ENCODE results near the gene PTOV1.

PTOV1 gene

GRCh38 chr19:49850487-49851342, at the start of gene PTOV1:
TSS of gene PTOV1 (plus strand) at chr19:49851159.
- peak; percentile 90 for DNase-seq

GRCh38 chr19:49801401-49801888, 49.5 kb upstream of the PTOV1 start:
- DNase-seq = no peak

- peak; percentile 67 for DNase-seq
Measured at GRCh38 chr19:49801966-49802661, 48.8 kb upstream of the PTOV1 start.

- no peak for DNase-seq
Measured at GRCh38 chr19:49802836-49803528, 48.0 kb upstream of the PTOV1 start.

- DNase-seq = no peak
Measured at GRCh38 chr19:49803529-49803856, 47.5 kb upstream of the PTOV1 start.

- no peak for DNase-seq
Measured at GRCh38 chr19:49805822-49806619, 44.9 kb upstream of the PTOV1 start.

GRCh38 chr19:49806620-49806959, 44.4 kb upstream of the PTOV1 start:
- DNase-seq = no peak

- no peak for DNase-seq
Measured at GRCh38 chr19:49807058-49807903, 43.7 kb upstream of the PTOV1 start.

- DNase-seq = no peak
Measured at GRCh38 chr19:49807904-49808675, 42.9 kb upstream of the PTOV1 start.

- DNase-seq = peak; percentile 96
Measured at GRCh38 chr19:49808711-49809159, 42.2 kb upstream of the PTOV1 start.

- peak; percentile 17 for DNase-seq
Measured at GRCh38 chr19:49809160-49809940, 41.6 kb upstream of the PTOV1 start.

- DNase-seq = no peak
Measured at GRCh38 chr19:49809941-49810389, 41.0 kb upstream of the PTOV1 start.

- DNase-seq = no peak
Measured at GRCh38 chr19:49811328-49811727, 39.6 kb upstream of the PTOV1 start.

- no peak for DNase-seq
Measured at GRCh38 chr19:49812452-49812996, 38.4 kb upstream of the PTOV1 start.

- DNase-seq = peak; percentile 98
Measured at GRCh38 chr19:49812997-49813861, 37.7 kb upstream of the PTOV1 start, which contains the start of gene FUZ. TSS of gene FUZ (minus strand) at chr19:49813292. CDS start at chr19:49813106, 186 bp downstream.

GRCh38 chr19:49814010-49814409, 36.9 kb upstream of the PTOV1 start:
- no peak for DNase-seq

- DNase-seq = no peak
Measured at GRCh38 chr19:49816590-49816989, 34.4 kb upstream of the PTOV1 start.

- DNase-seq = peak; percentile 79
Measured at GRCh38 chr19:49817964-49818648, 32.9 kb upstream of the PTOV1 start, which contains the start of gene MED25. TSS of gene MED25 (plus strand) at chr19:49818289. CDS start at chr19:49818342, 53 bp downstream.
